ENCODE measurements around the gene GAB1.

GRCh38 chr4:143514169-143514495 is 177.5 kb downstream of the GAB1 start:
- TF ChIP-seq CTCF (IDR thresholded peaks at IDR 0.05) (no peak), POLR2AphosphoS5 (IDR thresholded peaks at IDR 0.05) (no peak), POLR2A (IDR thresholded peaks at IDR 0.05) (no peak)

Data from upper lobe of left lung (tissue), 4 donors.